ENCODE measurements around the gene ITIH3.

DNA sequence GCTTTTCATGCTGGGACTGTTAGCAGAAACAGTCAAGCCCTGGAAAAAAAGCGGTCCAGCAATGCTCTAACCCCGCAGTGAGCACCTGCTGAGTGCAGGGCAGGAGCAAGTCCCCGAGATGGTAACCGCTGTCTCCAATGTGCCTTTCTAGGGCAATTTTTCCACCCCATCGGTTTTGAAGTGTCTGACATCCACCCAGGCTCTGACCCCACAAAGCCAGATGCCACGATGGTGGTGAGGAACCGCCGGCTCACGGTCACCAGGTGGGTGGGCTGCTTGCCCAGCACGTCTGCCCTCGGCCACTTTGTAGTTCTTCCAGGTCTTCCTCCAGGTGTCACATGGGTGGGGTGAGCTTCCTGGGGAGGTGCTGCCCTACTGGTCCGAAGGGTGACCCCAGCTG is 3.2 kb upstream of the ITIH3 start:
- TF ChIP-seq, protein P1, sequence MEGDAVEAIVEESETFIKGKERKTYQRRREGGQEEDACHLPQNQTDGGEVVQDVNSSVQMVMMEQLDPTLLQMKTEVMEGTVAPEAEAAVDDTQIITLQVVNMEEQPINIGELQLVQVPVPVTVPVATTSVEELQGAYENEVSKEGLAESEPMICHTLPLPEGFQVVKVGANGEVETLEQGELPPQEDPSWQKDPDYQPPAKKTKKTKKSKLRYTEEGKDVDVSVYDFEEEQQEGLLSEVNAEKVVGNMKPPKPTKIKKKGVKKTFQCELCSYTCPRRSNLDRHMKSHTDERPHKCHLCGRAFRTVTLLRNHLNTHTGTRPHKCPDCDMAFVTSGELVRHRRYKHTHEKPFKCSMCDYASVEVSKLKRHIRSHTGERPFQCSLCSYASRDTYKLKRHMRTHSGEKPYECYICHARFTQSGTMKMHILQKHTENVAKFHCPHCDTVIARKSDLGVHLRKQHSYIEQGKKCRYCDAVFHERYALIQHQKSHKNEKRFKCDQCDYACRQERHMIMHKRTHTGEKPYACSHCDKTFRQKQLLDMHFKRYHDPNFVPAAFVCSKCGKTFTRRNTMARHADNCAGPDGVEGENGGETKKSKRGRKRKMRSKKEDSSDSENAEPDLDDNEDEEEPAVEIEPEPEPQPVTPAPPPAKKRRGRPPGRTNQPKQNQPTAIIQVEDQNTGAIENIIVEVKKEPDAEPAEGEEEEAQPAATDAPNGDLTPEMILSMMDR (conservative IDR thresholded peaks at IDR 0.05 in 1 of 2, IDR thresholded peaks at IDR 0.05 in 1 of 2; ENCODE audit: extremely low read depth in 1 of 2, insufficient read depth in 1 of 2, low read depth in 1 of 2, low read length in 2 of 2), result no peak
- no peak for TF ChIP-seq EZH2 (IDR thresholded peaks at IDR 0.05; ENCODE audit: borderline replicate concordance, low read length)
